Measurements from ENCODE around the gene RFNG. TPM values are rescaled to one million over a fixed set of nuclear protein-coding genes. Genes with fewer than 3 reads are reported as not detected.

The RFNG gene
- total RNA-seq, 1 experiment from 2014 or later: 43.0 TPM

DNA sequence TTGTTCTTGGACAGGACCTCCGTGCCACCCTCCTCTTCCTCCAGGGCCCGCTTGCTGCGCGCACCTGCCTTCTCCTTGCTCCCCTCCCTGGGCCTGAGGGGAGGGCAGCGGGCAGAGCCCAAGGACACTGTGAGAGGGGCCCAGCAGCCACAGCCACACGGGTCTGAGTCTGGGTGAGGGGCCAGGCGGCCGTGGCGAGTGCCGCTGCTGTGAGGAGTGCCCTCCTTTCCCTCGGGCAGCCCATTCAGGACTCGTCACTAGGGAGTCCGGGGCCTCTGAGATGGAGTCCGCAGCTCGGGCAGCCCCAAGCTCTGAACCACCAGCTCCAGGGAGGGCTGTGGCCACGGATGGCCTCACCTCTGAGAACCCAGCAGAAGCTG lies 8.4 kb upstream of the RFNG start:
- Histone ChIP-seq H3K36me3 (replicated peaks; ENCODE audit: control insufficient read depth, insufficient read depth, low read length) (peaks cover 20% of the 10 kb centered on the region), H3K27me3 (ENCODE audit: control insufficient read depth, insufficient read depth, low read length) (no peaks in the 10 kb centered on the region), H3K4me3 (ENCODE audit: insufficient read depth, low read depth, low read length) (no peak overlapping the region)
- DNase-seq: no peak

DNA sequence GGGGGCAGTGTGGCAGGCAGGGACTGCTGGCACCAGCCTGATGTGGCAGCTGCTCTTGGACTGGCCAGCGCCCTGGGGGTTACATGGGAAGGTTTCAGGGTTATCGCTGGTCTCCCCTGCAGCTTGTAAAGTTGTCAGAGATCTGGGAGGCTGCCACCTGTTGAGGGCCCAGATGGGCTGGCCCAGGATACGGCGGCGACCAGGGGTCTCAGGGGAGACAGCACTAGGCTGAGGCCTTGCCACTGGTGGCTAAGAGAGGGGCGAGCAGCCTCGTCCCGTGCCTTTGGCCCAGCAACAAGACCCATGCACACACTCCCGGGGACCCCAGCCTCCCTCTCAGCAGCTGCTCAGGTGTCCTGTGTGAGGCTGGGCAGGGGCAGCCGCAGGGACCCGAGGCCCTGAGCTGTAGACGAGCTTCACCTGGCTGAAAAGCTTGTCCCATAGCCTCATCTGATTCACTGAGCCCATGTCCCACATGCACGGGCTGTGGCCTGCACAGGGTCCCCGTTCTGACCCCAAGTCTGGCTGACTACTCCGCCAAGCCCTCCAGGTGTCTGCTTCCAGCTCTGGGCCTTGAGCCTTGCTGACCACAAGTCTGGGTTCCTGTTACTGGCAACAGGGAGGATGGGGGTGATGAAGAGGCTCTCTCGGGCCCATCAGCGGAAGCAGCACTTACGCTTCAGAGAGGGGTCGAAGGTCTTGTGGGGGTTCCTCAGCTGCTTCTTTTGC lies 7.8 kb upstream of the RFNG start:
- no peak for DNase-seq
- Histone ChIP-seq H3K4me3 (ENCODE audit: insufficient read depth, low read depth, low read length) (no peak overlapping the region), H3K36me3 (replicated peaks; ENCODE audit: control insufficient read depth, insufficient read depth, low read length) (peaks cover 23% of the 10 kb centered on the region), H3K27me3 (ENCODE audit: control insufficient read depth, insufficient read depth, low read length) (no peaks in the 10 kb centered on the region)

DNA sequence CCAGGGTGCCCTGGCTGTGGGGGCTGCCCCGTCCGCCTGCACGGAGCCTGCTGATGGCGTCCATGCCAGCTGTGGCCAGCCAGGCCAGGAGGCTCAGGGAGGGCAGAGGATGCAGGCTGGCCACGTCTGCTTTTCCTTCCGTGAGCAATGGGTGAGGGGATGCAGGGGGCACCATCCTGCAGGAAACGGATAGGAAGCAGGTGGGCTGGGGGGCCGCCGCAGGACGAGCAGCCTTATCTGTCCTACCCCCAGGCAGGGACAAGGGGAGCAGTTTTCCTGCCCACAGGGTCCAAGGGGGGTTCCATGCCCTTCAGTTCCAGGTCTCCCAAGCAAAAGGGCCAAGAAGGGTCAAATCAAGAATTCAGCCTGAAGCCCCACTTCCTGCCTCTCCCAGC lies 7.2 kb upstream of the RFNG start:
- Histone ChIP-seq H3K36me3 (replicated peaks; ENCODE audit: control insufficient read depth, insufficient read depth, low read length) (peaks cover 24% of the 10 kb centered on the region), H3K27me3 (ENCODE audit: control insufficient read depth, insufficient read depth, low read length) (no peaks in the 10 kb centered on the region)
- no peak for DNase-seq

DNA sequence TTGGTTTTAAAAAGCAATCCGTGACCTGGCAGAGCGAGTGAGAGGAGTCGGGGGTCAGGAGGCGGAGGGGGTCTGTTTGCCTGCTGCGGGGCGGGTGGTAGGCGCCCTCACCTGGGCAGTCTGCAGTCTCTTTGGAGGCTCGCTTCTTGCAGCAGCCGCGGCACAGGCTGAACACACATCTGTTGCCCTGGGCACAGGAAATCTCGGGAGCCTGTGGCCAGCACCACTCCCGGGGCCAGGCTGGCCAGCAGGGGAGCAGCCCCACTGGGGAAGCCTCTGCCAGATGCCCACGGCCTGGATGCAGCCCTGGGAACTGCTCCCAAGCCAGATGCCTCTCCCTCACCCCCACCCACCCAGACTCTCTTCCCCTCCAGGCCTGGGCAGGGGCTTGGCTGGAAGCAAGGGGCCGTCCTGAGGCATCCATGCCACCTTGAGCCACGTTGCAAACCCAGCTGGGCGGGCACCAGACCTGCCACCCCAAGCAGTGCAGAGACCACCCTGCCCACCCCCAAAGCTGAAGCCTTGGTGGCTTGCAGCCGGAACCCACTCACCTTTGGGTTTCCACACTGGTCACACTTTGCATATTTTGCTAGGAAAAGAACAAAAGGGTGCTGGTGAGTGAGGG lies 6.7 kb upstream of the RFNG start:
- H3K27me3 ChIP-seq (ENCODE audit: control insufficient read depth, insufficient read depth, low read length): no peaks in the 10 kb centered on the region
- DNase-seq: no peak
- H3K36me3 ChIP-seq (replicated peaks; ENCODE audit: control insufficient read depth, insufficient read depth, low read length): peaks cover 23% of the 10 kb centered on the region
- H3K4me3 ChIP-seq (ENCODE audit: insufficient read depth, low read depth, low read length): no peak overlapping the region

More for the DNA sequence above, 7.2 kb upstream of the RFNG start:
- H3K4me3 ChIP-seq (ENCODE audit: insufficient read depth, low read depth, low read length): no peak overlapping the region

DNA sequence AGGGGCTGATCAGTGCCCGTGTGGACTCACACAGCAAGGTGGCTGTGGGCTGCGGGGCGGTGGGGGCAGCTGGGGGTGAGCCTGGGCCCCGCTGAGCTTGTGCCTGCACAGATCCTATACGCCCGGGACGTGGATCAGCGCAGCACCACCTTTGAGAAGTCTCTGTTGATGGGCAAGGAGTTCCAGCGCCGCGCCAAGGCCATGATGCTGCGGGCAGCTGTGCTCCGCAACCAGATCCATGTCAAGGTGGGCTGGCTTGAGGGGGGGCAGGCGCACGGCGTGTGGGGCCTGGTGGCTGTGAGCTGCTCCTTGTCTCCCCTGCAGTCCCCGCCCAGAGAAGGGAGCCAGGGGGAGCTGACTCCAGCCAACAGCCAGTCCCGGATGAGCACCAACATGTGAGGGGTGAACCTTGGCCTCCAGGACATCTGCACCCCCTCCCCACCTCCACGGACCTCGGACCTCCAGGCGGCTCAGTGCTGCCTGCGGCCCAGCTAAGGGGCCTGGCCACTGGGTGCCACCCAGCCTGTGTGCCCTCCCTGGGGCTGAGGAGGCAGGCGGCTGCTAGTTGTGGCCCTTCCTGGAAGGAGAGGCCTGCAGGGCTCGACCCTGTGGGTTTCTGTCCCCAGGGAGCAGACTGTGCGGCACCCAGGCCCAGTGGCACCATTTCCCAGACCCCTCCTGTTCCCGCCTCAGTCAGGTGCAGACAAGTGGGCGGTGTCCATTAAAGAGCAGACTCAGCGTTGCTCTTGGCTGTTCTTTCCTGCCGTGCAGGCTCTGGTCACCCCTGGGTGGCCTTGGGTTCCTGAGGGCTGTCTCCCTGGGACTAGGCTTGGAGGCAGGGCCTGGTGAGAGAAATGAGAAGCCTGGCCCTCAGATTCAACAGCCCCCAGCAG lies 5.4 kb upstream of the RFNG start:
- no peak for DNase-seq
- peaks cover 23% of the 10 kb centered on the region for H3K36me3 ChIP-seq (replicated peaks; ENCODE audit: control insufficient read depth, insufficient read depth, low read length)
- H3K4me3 ChIP-seq (ENCODE audit: insufficient read depth, low read depth, low read length): no peak overlapping the region
- H3K27me3 ChIP-seq (ENCODE audit: control insufficient read depth, insufficient read depth, low read length): no peaks in the 10 kb centered on the region

DNA sequence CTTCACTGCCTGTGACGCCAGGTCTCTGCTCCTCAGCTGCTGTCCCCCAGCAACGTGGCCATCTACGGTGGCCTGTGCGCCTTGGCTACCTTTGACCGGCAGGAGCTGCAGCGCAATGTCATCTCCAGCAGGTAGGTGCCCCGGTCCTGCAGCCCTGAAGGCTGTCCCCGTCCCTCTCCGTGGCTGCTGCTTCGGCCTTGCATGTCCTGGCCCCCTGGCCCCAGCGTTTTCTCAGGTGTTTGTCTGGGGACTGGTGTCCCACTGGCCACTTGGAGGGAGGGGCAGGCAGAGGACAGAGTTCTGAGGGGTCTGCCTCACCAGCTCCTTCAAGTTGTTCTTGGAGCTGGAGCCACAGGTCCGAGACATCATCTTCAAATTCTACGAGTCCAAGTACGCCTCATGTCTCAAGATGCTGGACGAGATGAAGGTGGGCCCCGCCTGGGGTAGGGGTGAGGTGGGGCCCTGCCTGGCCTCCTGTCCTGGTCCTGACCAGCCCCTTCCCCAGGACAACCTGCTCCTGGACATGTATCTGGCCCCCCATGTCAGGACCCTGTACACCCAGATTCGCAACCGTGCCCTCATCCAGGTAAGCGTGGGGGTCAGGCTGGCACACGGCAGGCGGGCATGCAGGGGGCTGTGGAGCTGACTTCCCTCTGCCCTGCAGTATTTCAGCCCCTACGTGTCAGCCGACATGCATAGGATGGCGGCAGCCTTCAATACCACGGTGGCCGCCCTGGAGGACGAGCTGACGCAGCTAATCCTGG lies 4.5 kb upstream of the RFNG start:
- H3K36me3 ChIP-seq (replicated peaks; ENCODE audit: control insufficient read depth, insufficient read depth, low read length): peaks cover 21% of the 10 kb centered on the region
- H3K27me3 ChIP-seq (ENCODE audit: control insufficient read depth, insufficient read depth, low read length): no peaks in the 10 kb centered on the region
- no peak overlapping the region for H3K4me3 ChIP-seq (ENCODE audit: insufficient read depth, low read depth, low read length)
- DNase-seq: no peak

DNA sequence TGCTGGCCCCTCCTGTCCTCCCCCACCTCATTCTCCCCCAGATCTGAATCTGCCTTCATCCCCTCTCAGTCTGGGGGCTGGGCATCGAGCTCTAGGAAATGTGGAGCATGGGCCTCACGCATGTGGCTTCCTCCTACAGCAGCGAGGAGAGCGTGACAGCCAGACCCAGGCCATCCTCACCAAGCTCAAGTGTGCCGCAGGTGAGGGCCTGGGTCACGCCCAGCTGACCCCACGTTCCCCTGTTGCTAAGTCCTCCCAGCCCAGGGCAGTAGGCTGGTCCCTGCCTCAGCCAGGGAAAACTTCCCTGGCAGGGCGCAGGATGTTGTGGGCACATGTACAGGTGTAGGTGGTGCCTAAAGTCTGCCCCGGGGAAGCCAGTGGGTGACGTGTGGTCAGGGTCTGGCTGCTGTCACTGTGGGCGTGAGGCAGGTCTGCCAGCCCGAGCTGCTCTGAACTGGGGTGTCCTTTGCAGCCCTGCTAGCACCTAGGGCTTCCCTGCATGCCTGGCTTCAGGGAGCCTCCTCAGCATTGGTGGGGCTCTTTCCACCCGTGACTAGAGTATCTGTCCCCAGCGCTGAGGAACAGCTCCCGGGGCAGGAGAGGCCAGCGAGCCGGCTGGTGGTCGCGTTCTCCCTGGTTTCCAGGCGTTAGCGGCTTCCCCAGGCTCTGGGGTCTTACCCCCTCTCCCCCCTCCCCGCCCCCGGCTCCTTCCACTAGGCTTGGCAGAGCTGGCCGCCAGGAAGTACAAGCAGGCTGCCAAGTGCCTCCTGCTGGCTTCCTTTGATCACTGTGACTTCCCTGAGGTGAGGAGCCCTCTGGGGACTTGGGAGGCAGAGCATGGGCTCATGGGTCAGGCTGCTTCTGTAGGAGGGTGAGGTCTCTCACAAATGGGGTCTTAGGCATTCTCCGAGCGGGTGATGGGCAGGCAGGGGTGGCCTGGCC lies 3.7 kb upstream of the RFNG start:
- peaks cover 19% of the 10 kb centered on the region for H3K36me3 ChIP-seq (replicated peaks; ENCODE audit: control insufficient read depth, insufficient read depth, low read length)
- no peak for DNase-seq
- no peak overlapping the region for H3K4me3 ChIP-seq (ENCODE audit: insufficient read depth, low read depth, low read length)
- no peaks in the 10 kb centered on the region for H3K27me3 ChIP-seq (ENCODE audit: control insufficient read depth, insufficient read depth, low read length)

DNA sequence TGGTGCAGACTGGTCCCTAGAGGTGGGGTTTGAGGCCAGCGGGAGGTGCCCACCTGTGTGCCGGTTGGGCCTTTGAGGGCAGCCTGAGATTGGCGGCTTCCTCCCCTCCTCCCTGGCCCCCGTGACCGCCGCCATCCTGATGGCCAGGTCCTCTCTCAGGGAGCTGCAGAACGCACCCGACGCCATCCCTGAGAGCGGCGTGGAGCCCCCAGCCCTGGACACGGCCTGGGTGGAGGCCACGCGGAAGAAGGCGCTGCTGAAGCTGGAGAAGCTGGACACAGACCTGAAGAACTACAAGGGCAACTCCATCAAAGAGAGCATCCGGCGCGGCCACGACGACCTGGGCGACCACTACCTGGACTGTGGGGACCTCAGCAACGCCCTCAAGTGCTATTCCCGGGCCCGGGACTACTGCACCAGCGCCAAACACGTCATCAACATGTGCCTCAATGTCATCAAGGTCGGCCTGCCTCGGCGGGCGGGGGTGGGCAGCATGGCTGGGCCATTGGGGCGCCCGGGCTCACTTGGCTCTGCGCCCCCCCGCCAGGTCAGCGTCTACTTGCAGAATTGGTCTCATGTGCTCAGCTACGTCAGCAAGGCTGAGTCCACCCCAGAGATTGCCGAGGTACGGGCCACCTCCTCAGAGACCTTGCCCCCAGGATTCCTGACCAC lies 2.9 kb upstream of the RFNG start:
- no peaks in the 10 kb centered on the region for H3K27me3 ChIP-seq (ENCODE audit: control insufficient read depth, insufficient read depth, low read length)
- peaks cover 17% of the 10 kb centered on the region for H3K36me3 ChIP-seq (replicated peaks; ENCODE audit: control insufficient read depth, insufficient read depth, low read length)
- DNase-seq: no peak
- no peak overlapping the region for H3K4me3 ChIP-seq (ENCODE audit: insufficient read depth, low read depth, low read length)

DNA sequence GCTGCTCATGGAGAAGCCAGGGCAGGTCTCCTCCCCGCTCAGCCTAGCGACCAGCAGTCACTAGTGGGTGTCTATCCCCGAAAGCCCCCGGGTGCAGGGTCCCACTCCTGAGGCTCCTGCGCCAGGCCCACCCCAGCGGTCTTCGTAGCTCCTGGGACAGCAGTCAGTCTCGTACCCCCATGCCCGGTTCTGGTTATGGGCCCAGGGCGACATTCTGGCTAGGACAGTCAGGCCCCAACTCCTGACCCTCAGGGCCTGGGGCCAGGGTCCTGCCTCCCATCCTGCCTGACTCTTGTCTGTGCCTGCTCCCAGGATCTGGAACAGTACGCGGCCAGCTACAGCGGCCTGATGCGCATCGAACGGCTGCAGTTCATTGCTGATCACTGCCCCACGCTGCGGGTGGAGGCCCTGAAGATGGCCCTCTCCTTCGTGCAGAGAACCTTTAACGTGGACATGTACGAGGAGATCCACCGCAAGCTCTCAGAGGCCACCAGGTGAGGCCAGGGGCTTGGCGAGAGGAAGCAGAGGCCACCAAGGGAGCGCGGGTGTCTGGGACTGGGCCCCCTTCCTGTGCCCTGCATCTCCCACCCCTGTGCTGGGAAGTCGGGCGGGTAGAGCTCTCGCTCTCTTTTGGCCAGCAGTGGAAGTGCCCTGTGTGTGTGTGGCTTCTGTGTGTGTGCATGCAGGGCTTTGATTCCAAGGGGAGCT lies 2.1 kb upstream of the RFNG start:
- no peak for DNase-seq
- Histone ChIP-seq H3K36me3 (replicated peaks; ENCODE audit: control insufficient read depth, insufficient read depth, low read length) (peaks cover 19% of the 10 kb centered on the region), H3K27me3 (ENCODE audit: control insufficient read depth, insufficient read depth, low read length) (no peaks in the 10 kb centered on the region), H3K4me3 (ENCODE audit: insufficient read depth, low read depth, low read length) (no peak overlapping the region; the same call in 1 of the 2 replicates)

DNA sequence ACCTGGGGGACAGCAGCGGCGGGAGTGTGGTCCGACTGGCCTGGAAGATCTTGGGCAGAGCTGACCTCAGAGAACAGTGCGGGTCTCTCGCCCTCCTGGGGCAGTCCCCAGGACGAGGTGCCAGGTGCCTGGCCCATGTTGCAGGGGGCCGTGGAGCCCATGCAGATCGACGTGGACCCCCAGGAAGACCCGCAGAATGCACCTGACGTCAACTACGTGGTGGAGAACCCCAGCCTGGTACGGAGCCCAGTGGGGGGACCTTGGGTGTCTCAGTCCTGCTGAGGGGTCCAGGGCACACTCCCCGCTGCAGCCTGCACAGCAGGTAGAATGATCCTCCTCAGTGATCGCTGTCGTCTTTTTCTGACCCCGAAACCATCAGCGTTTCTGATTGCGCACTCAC lies 1.5 kb upstream of the RFNG start:
- Histone ChIP-seq H3K27me3 (ENCODE audit: control insufficient read depth, insufficient read depth, low read length) (no peaks in the 10 kb centered on the region), H3K36me3 (replicated peaks; ENCODE audit: control insufficient read depth, insufficient read depth, low read length) (peaks cover 19% of the 10 kb centered on the region), H3K4me3 (ENCODE audit: insufficient read depth, low read depth, low read length) (no peak overlapping the region; the same call in 1 of the 2 replicates)
- no peak for DNase-seq

DNA sequence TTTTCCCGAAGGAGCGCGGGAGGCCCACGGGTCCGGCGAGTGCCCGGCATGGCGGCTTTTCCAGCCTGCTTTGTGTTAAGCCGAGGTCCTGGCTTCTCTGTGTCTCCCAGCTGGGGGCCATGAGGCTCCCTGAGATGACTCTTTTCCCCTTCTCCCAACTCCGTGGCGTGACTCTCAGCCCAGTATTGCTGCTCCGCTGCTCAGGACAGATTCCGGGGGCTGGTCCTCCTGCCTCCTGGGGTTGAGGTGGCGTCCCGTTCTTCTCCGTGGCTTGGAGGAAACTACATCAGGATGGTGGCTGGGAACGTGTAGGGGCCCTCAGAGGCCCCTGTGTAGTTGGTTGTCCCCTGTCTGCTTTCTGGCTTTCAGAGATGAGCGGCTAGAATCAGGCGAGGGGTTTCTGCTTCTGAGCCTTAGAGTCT lies 1.0 kb upstream of the RFNG start:
- peak overlapping the region; percentile 83 for H3K4me3 ChIP-seq (ENCODE audit: insufficient read depth, low read depth, low read length)
- no peaks in the 10 kb centered on the region for H3K27me3 ChIP-seq (ENCODE audit: control insufficient read depth, insufficient read depth, low read length)
- no peak for DNase-seq
- peaks cover 19% of the 10 kb centered on the region for H3K36me3 ChIP-seq (replicated peaks; ENCODE audit: control insufficient read depth, insufficient read depth, low read length)

DNA sequence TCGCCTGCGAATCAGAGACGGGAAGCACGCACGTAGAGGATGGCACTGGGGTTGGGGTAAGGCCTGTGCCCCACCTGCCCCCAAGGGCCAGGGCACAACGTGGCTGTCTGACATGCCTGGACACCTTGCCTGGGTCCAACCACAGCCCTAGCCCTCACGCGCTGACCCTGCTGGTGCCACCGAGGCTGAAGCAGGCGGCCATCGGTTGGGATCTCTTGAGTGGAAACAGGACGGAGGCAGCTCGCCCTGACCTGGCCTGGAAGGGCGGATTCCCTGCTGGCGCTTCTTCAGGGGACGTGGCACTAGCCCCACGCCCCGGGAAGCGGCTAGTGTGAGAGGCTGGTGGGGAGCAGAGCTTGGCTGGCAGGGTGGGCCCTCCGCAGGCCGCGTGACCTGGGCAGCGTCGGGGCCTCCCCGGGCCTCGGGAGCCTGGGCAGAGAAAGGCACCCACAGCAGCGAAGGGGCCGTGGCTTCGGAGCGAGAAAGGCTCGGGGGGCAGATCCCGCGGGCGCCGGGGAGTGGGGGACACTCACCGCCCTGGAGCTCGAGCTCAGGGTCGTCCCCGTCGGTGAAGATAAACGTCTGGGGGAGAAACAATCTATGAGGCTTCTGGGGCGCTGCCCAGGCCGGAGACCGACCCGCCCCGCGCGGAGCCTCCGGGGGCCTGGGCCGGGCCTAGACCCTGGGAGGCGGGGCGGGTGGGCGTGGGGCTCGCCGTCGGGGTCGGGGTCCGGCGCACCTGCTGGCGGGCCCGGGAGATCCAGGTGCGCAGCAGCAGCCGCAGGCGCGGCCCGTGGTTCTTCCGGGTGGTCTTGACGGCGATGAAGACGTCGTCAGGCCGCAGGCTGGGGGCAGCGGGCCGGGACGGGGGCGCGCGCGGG lies 610 bp downstream of the RFNG start:
- H3K36me3 ChIP-seq (replicated peaks; ENCODE audit: control insufficient read depth, insufficient read depth, low read length): peaks cover 15% of the 10 kb centered on the region
- H3K4me3 ChIP-seq (ENCODE audit: insufficient read depth, low read depth, low read length): peak overlapping the region; percentile 83
- H3K27me3 ChIP-seq (ENCODE audit: control insufficient read depth, insufficient read depth, low read length): no peaks in the 10 kb centered on the region
- peak; percentile 93 for DNase-seq

Measured in H7 (cell line).